ENCODE results near the gene PRC1. TPM values are rescaled to one million over a fixed set of nuclear protein-coding genes. Genes with fewer than 3 reads are reported as not detected.

PRC1 gene
- total RNA-seq, 1 donor from 2014 or later = 32.5 TPM

GRCh38 chr15:90939756-90940155 lies 54.6 kb downstream of the PRC1 start:
- Mint-ChIP-seq H3K4me1 (ENCODE audit: low read depth) (peaks cover 15% of the 10 kb centered on the region), H3K27me3 (ENCODE audit: low read depth) (no peaks in the 10 kb centered on the region), H3K4me3 (ENCODE audit: unreplicated experiment) (no peak overlapping the region), H3K36me3 (ENCODE audit: low read depth) (peaks cover 23% of the 10 kb centered on the region), H3K27ac (ENCODE audit: unreplicated experiment) (no peak overlapping the region), H3K9me3 (ENCODE audit: low read depth) (no peaks in the 10 kb centered on the region)
- no peak for DNase-seq (ENCODE audit: low spot score)
- no peak for TF ChIP-seq CTCF (IDR thresholded peaks at IDR 0.05)

DNA sequence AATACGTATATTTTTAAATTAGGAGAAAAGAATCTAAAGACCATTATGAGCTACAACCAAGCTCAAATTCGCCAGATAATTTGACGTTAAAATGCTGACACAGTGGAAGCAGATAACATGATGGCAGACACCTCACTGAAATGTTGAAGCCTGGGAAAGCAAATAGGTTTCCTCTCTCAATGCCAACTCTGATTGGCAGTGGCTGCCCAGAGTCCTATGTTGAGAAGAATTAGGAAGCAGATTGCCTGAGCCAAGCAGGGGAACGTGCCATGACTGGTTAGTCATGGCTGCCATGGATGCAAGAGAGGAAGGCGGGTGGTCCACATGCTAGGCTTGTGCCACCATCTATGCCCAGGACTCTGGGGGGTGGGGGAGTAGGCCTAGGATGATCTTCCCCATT lies 56.1 kb downstream of the PRC1 start:
- DNase-seq (ENCODE audit: low spot score) = no peak
- no peak overlapping the region for H3K27ac Mint-ChIP-seq (ENCODE audit: unreplicated experiment)
- no peaks in the 10 kb centered on the region for H3K9me3 Mint-ChIP-seq (ENCODE audit: low read depth)
- no peak for TF ChIP-seq CTCF (IDR thresholded peaks at IDR 0.05)
- H3K27me3 Mint-ChIP-seq (ENCODE audit: low read depth) = no peaks in the 10 kb centered on the region
- peaks cover 22% of the 10 kb centered on the region for H3K36me3 Mint-ChIP-seq (ENCODE audit: low read depth)
- peaks cover 22% of the 10 kb centered on the region for H3K4me1 Mint-ChIP-seq (ENCODE audit: low read depth)
- no peak overlapping the region for H3K4me3 Mint-ChIP-seq (ENCODE audit: unreplicated experiment)

- H3K4me1 Mint-ChIP-seq (ENCODE audit: low read depth) = peaks cover 26% of the 10 kb centered on the region
- H3K9me3 Mint-ChIP-seq (ENCODE audit: low read depth) = no peaks in the 10 kb centered on the region
- no peak overlapping the region for H3K27ac Mint-ChIP-seq (ENCODE audit: unreplicated experiment)
- no peak for DNase-seq (ENCODE audit: low spot score)
- no peak for TF ChIP-seq CTCF (IDR thresholded peaks at IDR 0.05)
- H3K4me3 Mint-ChIP-seq (ENCODE audit: unreplicated experiment) = peak overlapping the region; percentile 83
- H3K27me3 Mint-ChIP-seq (ENCODE audit: low read depth) = no peaks in the 10 kb centered on the region
- peaks cover 16% of the 10 kb centered on the region for H3K36me3 Mint-ChIP-seq (ENCODE audit: low read depth)
Measured at GRCh38 chr15:90936823-90937222, 57.5 kb downstream of the PRC1 start.

DNA sequence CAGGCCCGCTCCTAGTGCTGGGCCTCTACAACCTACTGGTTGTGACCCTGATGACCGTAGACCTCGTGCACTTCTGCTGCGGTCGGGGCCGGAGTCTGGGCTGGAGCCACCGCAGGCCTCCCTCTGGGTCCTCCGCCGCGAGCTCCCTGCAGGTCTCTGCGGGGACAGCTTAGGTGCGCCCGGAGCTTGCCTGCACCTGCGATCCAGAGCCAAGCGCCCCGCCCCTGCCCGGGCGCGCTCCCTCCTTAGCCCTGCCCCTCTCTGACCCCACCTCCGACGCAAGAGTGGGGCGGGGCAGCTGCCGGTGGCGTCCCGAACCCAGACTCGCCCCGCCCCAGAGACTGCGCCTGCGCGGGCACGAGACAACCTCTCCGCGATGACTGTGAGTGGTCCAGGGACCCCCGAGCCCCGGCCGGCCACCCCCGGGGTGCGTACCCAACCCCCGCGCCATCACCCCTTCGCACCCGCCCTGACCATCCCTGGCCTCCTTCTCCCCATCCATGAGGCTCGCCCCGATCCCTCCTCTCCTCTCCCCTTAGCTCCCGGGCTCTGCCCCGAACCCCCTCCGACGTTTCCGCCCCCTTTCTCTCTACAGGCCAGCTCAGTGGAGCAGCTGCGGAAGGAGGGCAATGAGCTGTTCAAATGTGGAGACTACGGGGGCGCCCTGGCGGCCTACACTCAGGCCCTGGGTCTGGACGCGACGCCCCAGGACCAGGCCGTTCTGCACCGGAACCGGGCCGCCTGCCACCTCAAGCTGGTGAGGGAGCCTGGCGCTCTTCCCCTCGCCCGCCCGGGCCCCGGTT lies 59.2 kb downstream of the PRC1 start, which contains the start of gene UNC45A:
Gene UNC45A, plus strand, starts transcription at position 337 of the 803 bp plus-strand sequence. Its CDS starts 40 bp downstream, at position 377.
- Mint-ChIP-seq H3K27ac (ENCODE audit: unreplicated experiment) (peak within 1 kb of the TSS; percentile 86), H3K4me1 (ENCODE audit: low read depth) (peaks cover 32% of the 10 kb centered on the region), H3K4me3 (ENCODE audit: unreplicated experiment) (peak within 1 kb of the TSS; percentile 83), H3K27me3 (ENCODE audit: low read depth) (no peaks in the 10 kb centered on the region), H3K9me3 (ENCODE audit: low read depth) (no peaks in the 10 kb centered on the region), H3K36me3 (ENCODE audit: low read depth) (peaks cover 8% of the 10 kb centered on the region)
- no peak for TF ChIP-seq CTCF (IDR thresholded peaks at IDR 0.05)
- DNase-seq (ENCODE audit: low spot score) = no peak

DNA sequence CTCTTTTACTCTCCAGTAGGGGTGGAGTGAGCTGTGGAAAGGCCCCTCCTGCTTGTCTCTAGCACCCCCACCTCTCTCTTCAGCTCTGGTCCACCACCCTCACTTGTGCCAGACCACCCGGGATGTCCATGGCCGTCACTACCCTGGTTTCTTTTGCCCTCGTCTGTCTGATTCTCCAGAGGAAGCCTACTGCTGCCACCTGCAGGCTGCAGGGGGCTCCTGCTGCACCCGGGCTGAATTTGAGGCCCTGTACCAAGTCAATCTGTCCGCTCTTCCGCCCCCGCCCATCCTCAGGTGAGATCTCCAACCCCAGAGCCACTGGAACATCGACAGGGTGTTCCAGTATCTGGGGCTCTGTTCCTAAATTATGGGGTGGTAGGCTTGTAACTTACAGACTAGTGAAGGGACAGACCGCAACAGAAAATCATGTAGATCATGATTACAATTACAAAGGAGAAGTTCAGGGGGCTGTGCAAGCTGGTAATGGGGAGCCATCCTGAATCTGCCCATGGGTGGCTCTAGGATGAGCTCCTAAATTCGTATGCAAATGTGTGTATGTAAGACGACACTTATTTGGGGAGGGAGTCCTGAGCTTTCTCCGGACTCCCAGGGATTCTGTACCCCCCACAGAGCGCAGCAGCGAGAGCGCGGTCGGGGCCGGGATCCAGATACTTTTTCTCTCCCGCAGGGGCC lies 59.9 kb downstream of the PRC1 start:
- peak; percentile 91 for TF ChIP-seq CTCF (IDR thresholded peaks at IDR 0.05)
- H3K36me3 Mint-ChIP-seq (ENCODE audit: low read depth) = peaks cover 2% of the 10 kb centered on the region
- peaks cover 32% of the 10 kb centered on the region for H3K4me1 Mint-ChIP-seq (ENCODE audit: low read depth)
- H3K27ac Mint-ChIP-seq (ENCODE audit: unreplicated experiment) = peak overlapping the region; percentile 83
- peak overlapping the region; percentile 83 for H3K4me3 Mint-ChIP-seq (ENCODE audit: unreplicated experiment)
- no peaks in the 10 kb centered on the region for H3K9me3 Mint-ChIP-seq (ENCODE audit: low read depth)
- DNase-seq (ENCODE audit: low spot score) = no peak
- no peaks in the 10 kb centered on the region for H3K27me3 Mint-ChIP-seq (ENCODE audit: low read depth)

Measured in chondrocyte (in vitro differentiated cells).